K562 (cell line): ENCODE results near the gene NIPAL3.

Experiments used
- BHLHE40 ChIP-seq: IDR thresholded peaks from 2 replicates; pipeline ENCODE4 v1.6.1; 2011; ENCODE audit warnings: low read length, improper control_type of control experiment
- ELF1 ChIP-seq: fragments of 200-800 bp; sonication (Bioruptor generic); IDR thresholded peaks from 2 replicates; pipeline ENCODE4 v1.6.1; 2016; ENCODE audit warnings: missing genetic modification characterization, missing compliant biosample characterization
- GABPB2 ChIP-seq: fragments of 250-450 bp; sonication (Bioruptor Pico); conservative IDR thresholded peaks from 2 replicates; pipeline ENCODE4 v1.5.1; 2021; ENCODE audit warnings: mild to moderate bottlenecking
- KAT2B ChIP-seq: IDR thresholded peaks from one replicate; pipeline ENCODE4 v1.6.1; 2012; ENCODE audit warnings: low read depth, mild to moderate bottlenecking, control low read depth, inconsistent platforms, low read length, moderate library complexity
- MCM3 ChIP-seq: fragments of 450-650 bp; IDR thresholded peaks from 2 replicates; pipeline ENCODE4 v1.6.1; 2016
- NR1H2 ChIP-seq: sonication (generic); formaldehyde crosslinking; IDR thresholded peaks from 2 replicates; pipeline ENCODE4 v1.4.0; 2020; ENCODE audit warnings: mild to moderate bottlenecking, missing genetic modification reagents
- NR3C1 ChIP-seq: sonication (generic); formaldehyde crosslinking; IDR thresholded peaks from 2 replicates; pipeline ENCODE4 v1.8.1; 2022; ENCODE audit warnings: missing genetic modification reagents
- POLR2A ChIP-seq: fragments of 450-650 bp; conservative IDR thresholded peaks from 2 replicates; pipeline ENCODE4 v1.6.1; 2016
- RCOR1 ChIP-seq, 2 experiments: IDR thresholded peaks; 2 replicates each; pipeline ENCODE4 v1.6.1; 2012; ENCODE audit warnings: low read depth in 2 of 2, low read length in 2 of 2, borderline replicate concordance in 1 of 2, improper control_type of control experiment in 1 of 2
- TAF1 ChIP-seq: IDR thresholded peaks from 2 replicates; pipeline ENCODE4 v1.6.1; 2011; ENCODE audit warnings: mild to moderate bottlenecking, low read length, moderate library complexity; ENCODE audit not compliant: insufficient read depth, control insufficient read depth, severe bottlenecking; ENCODE audit errors: extremely low read depth
- ZNF431 ChIP-seq: sonication (generic); formaldehyde crosslinking; IDR thresholded peaks from 2 replicates; pipeline ENCODE4 v1.8.0; 2022; ENCODE audit warnings: mild to moderate bottlenecking, missing genetic modification reagents
- TF ChIP-seq, protein P1 (sequence below), 3 experiments: IDR thresholded peaks in 2 of 3; conservative IDR thresholded peaks in 1 of 3; 2 replicates each; pipeline ENCODE4 v1.5.1; 2011 to 2012; ENCODE audit warnings: low read length in 3 of 3, mild to moderate bottlenecking in 3 of 3, control low read depth in 2 of 3, improper control_type of control experiment in 1 of 3, inconsistent platforms in 1 of 3, low read depth in 1 of 3, mixed read lengths in 1 of 3, moderate library complexity in 1 of 3; ENCODE audit not compliant: insufficient read depth in 2 of 3

GRCh38 chr1:24379733-24380315, 35.8 kb upstream of the NIPAL3 start:
- TF ChIP-seq MCM3 (no peak), ZNF431 (CRISPR knock-in tag) (no peak), RCOR1 (IDR thresholded peaks at IDR 0.05; ENCODE audit: borderline replicate concordance in 1 of 2, low read depth in 2 of 2, low read length in 2 of 2) (no peak), BHLHE40 (no peak), ELF1 (tag) (no peak), NR1H2 (CRISPR knock-in tag) (no peak), KAT2B (no peak), TAF1 (no peak), NR3C1 (no peak), GABPB2 (CRISPR knock-in tag) (no peak), POLR2A (no peak)
- TF ChIP-seq, protein P1, sequence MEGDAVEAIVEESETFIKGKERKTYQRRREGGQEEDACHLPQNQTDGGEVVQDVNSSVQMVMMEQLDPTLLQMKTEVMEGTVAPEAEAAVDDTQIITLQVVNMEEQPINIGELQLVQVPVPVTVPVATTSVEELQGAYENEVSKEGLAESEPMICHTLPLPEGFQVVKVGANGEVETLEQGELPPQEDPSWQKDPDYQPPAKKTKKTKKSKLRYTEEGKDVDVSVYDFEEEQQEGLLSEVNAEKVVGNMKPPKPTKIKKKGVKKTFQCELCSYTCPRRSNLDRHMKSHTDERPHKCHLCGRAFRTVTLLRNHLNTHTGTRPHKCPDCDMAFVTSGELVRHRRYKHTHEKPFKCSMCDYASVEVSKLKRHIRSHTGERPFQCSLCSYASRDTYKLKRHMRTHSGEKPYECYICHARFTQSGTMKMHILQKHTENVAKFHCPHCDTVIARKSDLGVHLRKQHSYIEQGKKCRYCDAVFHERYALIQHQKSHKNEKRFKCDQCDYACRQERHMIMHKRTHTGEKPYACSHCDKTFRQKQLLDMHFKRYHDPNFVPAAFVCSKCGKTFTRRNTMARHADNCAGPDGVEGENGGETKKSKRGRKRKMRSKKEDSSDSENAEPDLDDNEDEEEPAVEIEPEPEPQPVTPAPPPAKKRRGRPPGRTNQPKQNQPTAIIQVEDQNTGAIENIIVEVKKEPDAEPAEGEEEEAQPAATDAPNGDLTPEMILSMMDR (IDR thresholded peaks at IDR 0.05 in 2 of 3, conservative IDR thresholded peaks at IDR 0.05 in 1 of 3; ENCODE audit: insufficient read depth in 2 of 3, low read depth in 1 of 3, low read length in 3 of 3) = no peak
